Thyroid gland (tissue), 4 donors: ENCODE measurements around the gene APBB2.

Source experiments
- POLR2A ChIP-seq, 2 donors: fragments of 450-650 bp; IDR thresholded peaks; one replicate each; pipeline ENCODE4 v1.6.1; 2017; ENCODE audit warnings: antibody characterized with exemption in 2 of 2, mild to moderate bottlenecking in 2 of 2, moderate library complexity in 1 of 2
- TF ChIP-seq, protein P1 (sequence below), 6 experiments: fragments of 200-600 bp in 3 of 6; fragments of 450-650 bp in 3 of 6; sonication (generic) in 3 of 6; IDR thresholded peaks; one replicate each; pipeline ENCODE4 v1.5.1; 2016 to 2019; ENCODE audit warnings: antibody characterized with exemption in 6 of 6, mild to moderate bottlenecking in 2 of 6, inconsistent platforms in 1 of 6, moderate library complexity in 1 of 6

DNA sequence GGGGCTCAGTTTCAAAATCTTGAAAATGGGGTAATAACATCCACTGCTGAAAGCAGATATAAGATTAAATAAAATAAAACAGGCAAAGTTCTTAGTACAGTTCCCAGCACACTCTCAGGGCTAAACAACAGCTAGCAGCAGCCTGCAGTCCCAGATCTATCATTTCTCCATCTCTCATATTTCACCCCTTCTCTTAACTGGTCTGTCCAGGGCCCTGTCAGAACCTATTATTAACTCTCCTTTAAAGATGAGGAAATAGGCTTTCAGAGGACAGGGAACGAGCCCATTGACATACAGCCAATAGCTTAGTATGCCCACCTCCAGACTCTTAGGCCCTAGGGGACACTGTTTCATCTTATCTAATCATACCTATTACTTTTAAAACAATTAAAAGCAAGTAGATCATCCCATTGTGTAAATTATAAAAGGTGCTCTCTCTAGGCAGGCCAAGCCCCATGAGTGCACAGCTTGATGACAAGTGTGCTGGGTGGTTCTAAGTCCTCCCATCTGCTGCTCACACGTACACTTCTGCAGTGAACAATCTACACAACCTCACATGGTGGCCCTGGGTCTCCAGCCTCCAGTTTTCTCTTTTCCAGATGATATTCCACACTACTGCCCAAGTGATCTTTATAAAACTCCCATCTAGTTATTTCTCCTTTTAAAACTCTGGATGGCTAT, 119.0 kb downstream of the APBB2 start:
- TF ChIP-seq, protein P1, sequence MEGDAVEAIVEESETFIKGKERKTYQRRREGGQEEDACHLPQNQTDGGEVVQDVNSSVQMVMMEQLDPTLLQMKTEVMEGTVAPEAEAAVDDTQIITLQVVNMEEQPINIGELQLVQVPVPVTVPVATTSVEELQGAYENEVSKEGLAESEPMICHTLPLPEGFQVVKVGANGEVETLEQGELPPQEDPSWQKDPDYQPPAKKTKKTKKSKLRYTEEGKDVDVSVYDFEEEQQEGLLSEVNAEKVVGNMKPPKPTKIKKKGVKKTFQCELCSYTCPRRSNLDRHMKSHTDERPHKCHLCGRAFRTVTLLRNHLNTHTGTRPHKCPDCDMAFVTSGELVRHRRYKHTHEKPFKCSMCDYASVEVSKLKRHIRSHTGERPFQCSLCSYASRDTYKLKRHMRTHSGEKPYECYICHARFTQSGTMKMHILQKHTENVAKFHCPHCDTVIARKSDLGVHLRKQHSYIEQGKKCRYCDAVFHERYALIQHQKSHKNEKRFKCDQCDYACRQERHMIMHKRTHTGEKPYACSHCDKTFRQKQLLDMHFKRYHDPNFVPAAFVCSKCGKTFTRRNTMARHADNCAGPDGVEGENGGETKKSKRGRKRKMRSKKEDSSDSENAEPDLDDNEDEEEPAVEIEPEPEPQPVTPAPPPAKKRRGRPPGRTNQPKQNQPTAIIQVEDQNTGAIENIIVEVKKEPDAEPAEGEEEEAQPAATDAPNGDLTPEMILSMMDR (IDR thresholded peaks at IDR 0.05): no peak
- no peak for TF ChIP-seq POLR2A (IDR thresholded peaks at IDR 0.05)
